H9 (cell line): Measurements from ENCODE around the gene UBN1. TPM values are rescaled to one million over a fixed set of nuclear protein-coding genes. Genes with fewer than 3 reads are reported as not detected.

Source experiments
- DNase-seq: peaks from one replicate; pipeline ENCODE4 v3.0.0-alpha.2; 2017
- H2AFZ ChIP-seq: one replicate; pipeline ENCODE4 v1.6.1; 2013; ENCODE audit warnings: mild to moderate bottlenecking, low read length, control low read depth, moderate library complexity
- H2AK5ac ChIP-seq: 2 replicates; pipeline ENCODE4 v1.6.1; 2013; ENCODE audit warnings: low read length, control low read depth, mixed read lengths; ENCODE audit not compliant: insufficient read length
- H2BK120ac ChIP-seq: one replicate; pipeline ENCODE4 v1.6.1; 2013; ENCODE audit warnings: low read depth, mild to moderate bottlenecking, low read length, control low read depth, inconsistent platforms; ENCODE audit not compliant: poor library complexity, severe bottlenecking
- H2BK12ac ChIP-seq: 2 replicates; pipeline ENCODE4 v1.6.1; 2013; ENCODE audit warnings: low read length, control low read depth, mixed read lengths, low read depth; ENCODE audit not compliant: insufficient read length
- H2BK15ac ChIP-seq: 2 replicates; pipeline ENCODE4 v1.6.1; 2013; ENCODE audit warnings: low read depth, low read length, control low read depth
- H2BK20ac ChIP-seq: one replicate; pipeline ENCODE4 v1.6.1; 2013; ENCODE audit warnings: low read depth, mild to moderate bottlenecking, low read length, control low read depth, inconsistent platforms; ENCODE audit not compliant: poor library complexity, severe bottlenecking
- H2BK5ac ChIP-seq: 2 replicates; pipeline ENCODE4 v1.6.1; 2013; ENCODE audit warnings: low read length, control low read depth, mixed read lengths; ENCODE audit not compliant: insufficient read length
- H3K14ac ChIP-seq: 2 replicates; pipeline ENCODE4 v1.6.1; 2013; ENCODE audit warnings: low read length, control low read depth; ENCODE audit not compliant: insufficient read depth
- H3K18ac ChIP-seq: 2 replicates; pipeline ENCODE4 v1.6.1; 2013; ENCODE audit warnings: low read depth, mild to moderate bottlenecking, mixed read lengths, low read length, control low read depth; ENCODE audit not compliant: insufficient read length
- H3K23ac ChIP-seq: 2 replicates; pipeline ENCODE4 v1.6.1; 2013; ENCODE audit warnings: low read length, control low read depth, mixed read lengths, low read depth; ENCODE audit not compliant: insufficient read length
- H3K23me2 ChIP-seq: 2 replicates; pipeline ENCODE4 v1.6.1; 2013; ENCODE audit warnings: low read depth, mild to moderate bottlenecking, mixed read lengths, low read length, control low read depth; ENCODE audit not compliant: insufficient read length, poor library complexity, severe bottlenecking
- H3K27ac ChIP-seq: 2 replicates; pipeline ENCODE4 v1.5.1; 2013; ENCODE audit warnings: low read length, control low read depth, mixed read lengths, low read depth; ENCODE audit not compliant: insufficient read length
- H3K27me3 ChIP-seq: 2 replicates; pipeline ENCODE4 v1.6.1; 2013; ENCODE audit warnings: low read length, control low read depth, inconsistent platforms; ENCODE audit not compliant: insufficient read depth
- H3K4ac ChIP-seq: 2 replicates; pipeline ENCODE4 v1.6.1; 2013; ENCODE audit warnings: low read depth, mild to moderate bottlenecking, control low read depth, inconsistent platforms, low read length, moderate library complexity
- H3K4me1 ChIP-seq: 2 replicates; pipeline ENCODE4 v1.6.1; 2013; ENCODE audit warnings: low read length, control low read depth, inconsistent platforms; ENCODE audit not compliant: insufficient read depth
- H3K4me2 ChIP-seq: 2 replicates; pipeline ENCODE4 v1.6.1; 2013; ENCODE audit warnings: low read length, control low read depth, mixed read lengths; ENCODE audit not compliant: insufficient read length, insufficient read depth
- H3K56ac ChIP-seq: 2 replicates; pipeline ENCODE4 v1.6.1; 2013; ENCODE audit warnings: low read depth, mild to moderate bottlenecking, mixed read lengths, low read length, control low read depth; ENCODE audit not compliant: insufficient read length
- H3K79me1 ChIP-seq: 2 replicates; pipeline ENCODE4 v1.6.1; 2013; ENCODE audit warnings: low read depth, mild to moderate bottlenecking, moderate library complexity, low read length, control low read depth, inconsistent platforms; ENCODE audit not compliant: insufficient read depth, poor library complexity, severe bottlenecking
- H3K79me2 ChIP-seq: 2 replicates; pipeline ENCODE4 v1.6.1; 2013; ENCODE audit warnings: low read length, control low read depth, inconsistent platforms; ENCODE audit not compliant: insufficient read depth
- H3K9ac ChIP-seq: 2 replicates; pipeline ENCODE4 v1.6.1; 2013; ENCODE audit warnings: low read length, control low read depth, mixed read lengths; ENCODE audit not compliant: insufficient read length; ENCODE audit errors: extremely low read depth
- H3K9me3 ChIP-seq: one replicate; pipeline ENCODE4 v1.6.1; 2013; ENCODE audit warnings: low read depth, low read length, inconsistent platforms; ENCODE audit not compliant: control insufficient read depth
- H3T11ph ChIP-seq: one replicate; pipeline ENCODE4 v1.6.1; 2013; ENCODE audit warnings: mild to moderate bottlenecking, low read length, control low read depth, inconsistent platforms
- H4K20me1 ChIP-seq: one replicate; pipeline ENCODE4 v1.6.1; 2013; ENCODE audit not compliant: control insufficient read depth, insufficient read length, insufficient read depth
- H4K5ac ChIP-seq: 2 replicates; pipeline ENCODE4 v1.6.1; 2013; ENCODE audit warnings: low read depth, mild to moderate bottlenecking, mixed read lengths, low read length, control low read depth; ENCODE audit not compliant: insufficient read length
- H4K8ac ChIP-seq: replicated peaks from 2 replicates; pipeline ENCODE4 v1.6.1; 2013; ENCODE audit warnings: low read length, control low read depth, mixed read lengths, low read depth; ENCODE audit not compliant: insufficient read length
- H4K91ac ChIP-seq: 2 replicates; pipeline ENCODE4 v1.6.1; 2013; ENCODE audit warnings: low read depth, mild to moderate bottlenecking, moderate library complexity, mixed read lengths, low read length, control low read depth; ENCODE audit not compliant: insufficient read length
- H3K27ac Mint-ChIP-seq, 3 experiments: 2 replicates in 2 of 3; 3 replicates in 1 of 3; pipeline ENCODE4 v1.8.0; 2020 to 2021; ENCODE audit warnings: mixed read lengths in 3 of 3, mild to moderate bottlenecking in 1 of 3, moderate library complexity in 1 of 3
- H3K27me3 Mint-ChIP-seq: 2 replicates; pipeline ENCODE4 v1.8.0; 2021; ENCODE audit warnings: low read depth, mild to moderate bottlenecking, moderate library complexity, mixed read lengths
- H3K36me3 Mint-ChIP-seq, 3 experiments: 2 replicates in 2 of 3; 3 replicates in 1 of 3; pipeline ENCODE4 v1.8.0; 2020 to 2021; ENCODE audit warnings: low read depth in 3 of 3, mixed read lengths in 3 of 3; ENCODE audit not compliant: insufficient read depth in 1 of 3
- H3K4me1 Mint-ChIP-seq, 2 experiments: 2 replicates each; pipeline ENCODE4 v1.8.0; 2020; ENCODE audit warnings: mixed read lengths in 2 of 2
- H3K4me3 Mint-ChIP-seq, 2 experiments: 2 replicates in 1 of 2; 3 replicates in 1 of 2; pipeline ENCODE4 v1.8.0; 2020 to 2021; ENCODE audit warnings: mild to moderate bottlenecking in 2 of 2, mixed read lengths in 2 of 2, moderate library complexity in 1 of 2
- H3K9me3 Mint-ChIP-seq, 2 experiments: 2 replicates in 1 of 2; 3 replicates in 1 of 2; pipeline ENCODE4 v1.8.0; 2020; ENCODE audit warnings: mild to moderate bottlenecking in 2 of 2, mixed read lengths in 2 of 2, moderate library complexity in 1 of 2
- CTCF ChIP-seq: fragments of 200-600 bp; sonication (generic); conservative IDR thresholded peaks from 3 replicates; pipeline ENCODE4 v1.8.0; 2021; ENCODE audit warnings: antibody characterized with exemption, mild to moderate bottlenecking
- WGBS: extraction: QIAGEN DNeasy Blood & Tissue Kit; methylation state at CpG from one replicate; pipeline ENCODE4 v1.1.7; 2013; ENCODE audit warnings: missing lambda C conversion rate, low lambda C conversion rate, mixed read lengths; ENCODE audit not compliant: insufficient read length; ENCODE audit errors: extremely low coverage; 5-methylcytosine and 5-hydroxymethylcytosine counted together
- total RNA-seq: library from RNA; stranded (reverse); gene quantifications from 2 replicates; pipeline ENCODE4 v1.2.1, GENCODE V29; 2021

Gene UBN1
- total RNA-seq, 1 experiment from 2014 or later: 55.2 TPM

GRCh38 chr16:4900750-4901149 is 53.5 kb downstream of the UBN1 start:
- Histone ChIP-seq H4K91ac (no peak overlapping the region), H3T11ph (no peak overlapping the region), H3K4me1 (no peaks in the 10 kb centered on the region), H3K9ac (no peak overlapping the region), H3K18ac (no peak overlapping the region), H3K56ac (no peak overlapping the region), H2AK5ac (no peak overlapping the region), H3K23me2 (no peaks in the 10 kb centered on the region), H2BK20ac (no peak overlapping the region), H3K79me1 (no peaks in the 10 kb centered on the region), H3K23ac (no peak overlapping the region), H2BK15ac (no peak overlapping the region), H3K14ac (no peak overlapping the region), H2BK5ac (no peak overlapping the region), H3K79me2 (no peaks in the 10 kb centered on the region), H3K27me3 (no peaks in the 10 kb centered on the region), H3K4ac (no peak overlapping the region), H3K27ac (no peak overlapping the region), H2BK120ac (no peak overlapping the region), H2AFZ (no peak overlapping the region), H4K5ac (no peak overlapping the region), H2BK12ac (no peak overlapping the region), H3K9me3 (no peaks in the 10 kb centered on the region), H3K4me2 (no peak overlapping the region), H4K8ac (no peak overlapping the region), H4K20me1 (no peaks in the 10 kb centered on the region)
- no CpG with 5 or more reads among the region's 11 CpGs for WGBS
- Mint-ChIP-seq H3K27ac (no peak overlapping the region), H3K27me3 (peaks cover 1% of the 10 kb centered on the region; the same call in 1 of the 2 replicates), H3K9me3 (peaks cover 3 to 6% of the 10 kb centered on the region in 2 experiments; a peak in 2 of 5 replicates), H3K4me1 (no peaks in the 10 kb centered on the region), H3K36me3 (peaks cover 8 to 53% (median 36%) of the 10 kb centered on the region in 3 experiments), H3K4me3 (no peak overlapping the region)
- no peak for TF ChIP-seq CTCF
- DNase-seq: no peak
